HG03439 (cell line): ENCODE data around the gene MAPT.

Source experiments
- ATAC-seq: cut with Tn5 transposase; IDR thresholded peaks from one replicate; pipeline ENCODE4 v1.9.1; 2021; ENCODE audit warnings: mild to moderate bottlenecking, moderate library complexity; ENCODE audit not compliant: unreplicated experiment

MAPT gene

DNA sequence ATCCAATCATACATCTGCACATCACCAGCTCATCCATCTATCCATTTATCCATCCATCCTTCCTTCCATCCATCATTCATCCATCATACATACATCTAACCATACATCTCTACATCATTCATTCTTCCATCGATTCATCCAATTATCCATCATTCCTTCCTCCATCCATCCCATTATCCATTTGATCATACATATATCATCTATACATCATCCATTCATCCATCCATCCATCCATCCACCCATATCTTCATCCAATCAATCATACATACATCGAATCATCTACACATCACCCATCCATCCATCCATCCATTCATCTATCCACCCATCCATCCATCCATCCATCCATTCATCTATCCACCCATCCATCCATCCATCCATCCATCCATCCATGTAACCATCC is 75.4 kb downstream of the MAPT start:
- no peak for ATAC-seq

DNA sequence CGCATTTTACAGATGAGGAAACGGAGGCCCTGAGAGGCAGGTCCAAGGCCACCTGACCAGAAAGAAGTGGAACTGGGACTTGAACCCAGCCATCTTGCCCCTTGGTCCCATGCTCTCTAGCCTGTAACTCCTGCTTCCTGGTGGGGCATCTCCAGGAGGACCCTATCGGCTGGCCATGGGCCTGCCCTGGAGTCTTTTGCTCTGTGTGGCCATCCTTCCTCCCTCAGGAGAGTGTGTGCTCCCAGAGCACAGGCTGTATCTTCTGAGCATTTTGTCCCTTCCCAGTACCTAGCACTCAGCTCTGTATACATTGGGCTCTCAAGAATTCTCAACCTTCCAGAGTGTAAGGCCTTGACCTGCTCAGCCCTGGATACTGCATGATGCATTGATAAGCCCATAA is 76.3 kb downstream of the MAPT start:
- ATAC-seq = no peak

DNA sequence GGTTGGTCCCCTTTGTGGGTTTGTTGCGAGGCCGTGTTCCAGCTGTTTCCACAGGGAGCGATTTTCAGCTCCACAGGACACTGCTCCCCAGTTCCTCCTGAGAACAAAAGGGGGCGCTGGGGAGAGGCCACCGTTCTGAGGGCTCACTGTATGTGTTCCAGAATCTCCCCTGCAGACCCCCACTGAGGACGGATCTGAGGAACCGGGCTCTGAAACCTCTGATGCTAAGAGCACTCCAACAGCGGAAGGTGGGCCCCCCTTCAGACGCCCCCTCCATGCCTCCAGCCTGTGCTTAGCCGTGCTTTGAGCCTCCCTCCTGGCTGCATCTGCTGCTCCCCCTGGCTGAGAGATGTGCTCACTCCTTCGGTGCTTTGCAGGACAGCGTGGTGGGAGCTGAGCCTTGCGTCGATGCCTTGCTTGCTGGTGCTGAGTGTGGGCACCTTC is 77.4 kb downstream of the MAPT start:
- ATAC-seq = no peak

DNA sequence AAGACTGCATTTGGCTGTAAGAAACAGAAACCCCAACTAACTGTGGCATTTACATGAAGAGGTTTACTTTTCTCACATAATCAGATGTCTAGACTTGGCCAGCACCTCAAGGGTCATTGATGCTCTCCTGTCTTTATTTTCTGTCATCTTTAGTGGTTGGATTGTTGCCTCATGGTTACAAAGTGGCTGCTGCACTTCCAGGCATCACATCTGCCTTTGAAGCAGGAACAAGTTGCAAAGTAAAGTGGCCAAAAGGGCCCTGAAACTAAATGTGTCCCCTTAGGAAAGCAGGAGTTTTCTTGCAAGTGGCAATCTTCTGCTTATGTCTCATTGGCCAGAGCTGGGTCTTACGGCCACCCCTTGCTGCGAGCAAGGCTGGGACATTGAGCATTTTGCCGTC is 78.2 kb downstream of the MAPT start:
- no peak for ATAC-seq

DNA sequence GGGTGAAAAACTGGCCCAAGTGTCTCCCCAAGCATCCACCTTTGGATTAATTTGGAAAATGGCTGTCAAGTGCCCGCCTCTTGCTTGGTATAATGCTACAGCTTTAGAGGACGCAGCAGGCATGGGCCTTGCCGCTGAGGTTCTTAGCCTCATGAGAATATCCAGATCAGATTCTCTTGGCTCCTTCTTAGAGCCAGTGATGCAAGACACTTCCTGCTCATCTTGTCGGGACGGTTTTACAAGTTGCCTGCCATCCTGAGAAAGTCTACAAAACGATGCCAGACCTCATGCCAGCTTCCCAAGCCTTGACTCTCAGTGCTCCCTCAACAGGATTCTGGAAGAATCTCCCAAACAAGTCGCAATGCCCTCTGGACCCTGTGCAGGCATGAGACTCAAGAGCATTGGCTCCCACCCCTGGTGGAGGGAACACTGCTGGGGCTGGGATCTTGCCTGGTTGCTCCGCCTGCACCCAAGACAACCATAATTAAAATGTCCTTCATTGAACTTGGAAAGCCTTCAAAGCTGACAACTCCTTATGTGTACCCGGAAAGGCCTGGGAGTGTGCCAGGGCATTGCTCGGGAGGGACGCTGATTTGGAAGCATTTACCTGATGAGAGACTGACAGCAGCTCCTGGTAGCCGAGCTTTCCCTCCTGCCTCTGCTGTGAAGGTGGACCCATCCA is 78.9 kb downstream of the MAPT start:
- ATAC-seq = no peak

DNA sequence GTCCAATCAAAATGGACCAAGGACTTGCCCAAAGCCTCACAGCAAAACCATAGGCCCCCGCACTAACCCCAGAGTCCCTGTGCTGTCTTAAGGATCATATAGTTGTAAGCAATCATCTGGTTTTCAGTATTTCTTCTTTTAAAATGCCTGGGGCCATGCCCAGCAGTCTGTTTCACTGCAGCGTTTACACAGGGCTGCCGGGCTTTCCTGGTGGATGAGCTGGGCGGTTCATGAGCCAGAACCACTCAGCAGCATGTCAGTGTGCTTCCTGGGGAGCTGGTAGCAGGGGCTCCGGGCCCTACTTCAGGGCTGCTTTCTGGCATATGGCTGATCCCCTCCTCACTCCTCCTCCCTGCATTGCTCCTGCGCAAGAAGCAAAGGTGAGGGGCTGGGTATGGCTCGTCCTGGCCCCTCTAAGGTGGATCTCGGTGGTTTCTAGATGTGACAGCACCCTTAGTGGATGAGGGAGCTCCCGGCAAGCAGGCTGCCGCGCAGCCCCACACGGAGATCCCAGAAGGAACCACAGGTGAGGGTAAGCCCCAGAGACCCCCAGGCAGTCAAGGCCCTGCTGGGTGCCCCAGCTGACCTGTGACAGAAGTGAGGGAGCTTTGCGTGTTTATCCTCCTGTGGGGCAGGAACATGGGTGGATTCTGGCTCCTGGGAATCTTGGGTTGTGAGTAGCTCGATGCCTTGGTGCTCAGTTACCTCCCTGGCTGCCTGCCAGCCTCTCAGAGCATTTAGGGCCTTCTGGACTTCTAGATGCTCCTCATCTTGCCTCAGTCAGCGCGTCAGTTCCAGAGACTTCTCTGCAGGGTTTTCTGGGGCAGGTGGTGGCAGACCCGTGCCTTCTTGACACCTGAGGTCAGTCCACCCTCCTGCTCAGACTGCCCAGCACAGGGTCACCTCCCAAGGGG is 79.8 kb downstream of the MAPT start:
- ATAC-seq = no peak

DNA sequence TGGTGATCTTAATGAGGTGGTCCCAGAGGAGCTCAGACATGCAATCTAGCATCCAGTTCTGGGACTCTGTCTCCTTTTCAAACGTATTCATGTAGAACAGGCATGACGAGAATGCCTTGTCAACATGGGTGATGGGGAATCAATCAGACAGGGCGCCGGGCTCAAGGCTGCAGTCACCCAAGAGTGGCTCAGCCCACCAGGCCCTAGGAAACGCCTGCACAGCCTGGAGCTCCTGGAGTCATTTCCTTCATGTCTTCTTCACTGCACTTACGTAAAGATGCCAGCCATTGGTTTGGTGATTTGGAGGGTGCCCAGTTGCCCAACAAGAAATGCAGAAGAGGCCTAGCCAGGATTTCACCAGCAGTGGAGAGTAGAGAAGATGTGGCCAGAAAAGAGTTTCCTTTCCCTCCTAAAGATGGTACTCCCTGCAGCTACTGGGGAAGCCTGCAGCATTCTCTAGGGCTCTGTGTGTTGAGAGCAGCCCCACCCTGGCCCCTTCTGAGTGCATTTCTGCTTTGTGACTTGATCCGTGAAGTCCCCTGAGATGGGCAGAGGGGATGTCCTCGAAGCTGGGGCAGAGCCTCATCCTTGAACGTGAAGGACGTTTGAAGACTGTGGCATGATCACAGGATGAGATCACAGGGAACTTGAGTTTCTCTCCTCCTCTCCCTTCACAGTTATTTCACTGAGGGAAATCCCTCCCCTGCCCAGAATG is 80.7 kb downstream of the MAPT start:
- no peak for ATAC-seq

DNA sequence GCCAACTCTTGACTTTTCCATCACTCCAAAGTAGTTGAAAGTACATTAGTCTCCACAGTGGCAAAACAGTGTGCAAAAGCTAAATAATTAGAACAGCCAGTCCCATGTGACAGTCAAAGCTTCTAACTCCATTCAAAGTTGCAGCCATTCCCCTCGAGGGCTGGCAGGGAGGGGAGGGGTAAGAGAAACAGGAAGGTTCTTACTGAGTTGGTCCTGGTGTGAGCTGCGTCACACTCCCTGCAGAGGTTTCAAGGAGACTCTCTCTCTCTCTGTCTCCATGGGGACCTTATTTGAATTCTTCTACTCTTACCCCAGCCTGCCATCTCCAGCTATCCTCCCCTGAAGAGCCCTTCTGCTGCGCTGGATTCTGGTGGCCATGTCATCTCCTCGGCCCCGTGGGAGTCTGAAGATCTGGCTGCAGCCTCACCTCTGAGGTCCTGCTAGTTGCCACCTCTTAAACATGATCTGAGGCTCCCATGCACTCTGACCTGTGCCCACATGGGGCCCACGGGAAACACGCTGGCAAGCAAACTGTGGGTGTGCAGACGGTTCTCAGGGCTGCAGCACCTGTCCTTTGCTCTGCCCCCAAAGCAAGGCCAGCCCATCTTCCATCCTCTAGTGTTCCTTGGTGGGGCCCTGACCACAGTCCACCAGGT is 81.4 kb downstream of the MAPT start:
- ATAC-seq = no peak

DNA sequence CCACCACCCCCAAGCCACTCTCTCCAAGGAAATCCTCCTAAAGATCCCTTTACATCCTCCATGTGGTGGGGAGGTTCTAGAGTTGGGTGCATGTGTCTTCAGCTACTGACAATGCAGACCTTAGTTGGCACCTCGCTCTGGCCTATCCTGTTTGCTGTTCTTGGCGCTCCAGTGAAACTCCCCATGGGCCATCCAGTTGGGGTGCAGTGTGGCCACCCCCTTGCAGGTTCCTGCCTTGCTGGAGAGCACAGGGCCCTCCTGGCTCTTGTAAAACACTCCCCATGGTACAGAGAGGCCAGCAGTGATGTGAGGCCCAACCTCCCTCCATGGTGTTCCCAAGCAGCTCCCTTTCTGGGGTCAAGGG is 82.0 kb downstream of the MAPT start:
- no peak for ATAC-seq

DNA sequence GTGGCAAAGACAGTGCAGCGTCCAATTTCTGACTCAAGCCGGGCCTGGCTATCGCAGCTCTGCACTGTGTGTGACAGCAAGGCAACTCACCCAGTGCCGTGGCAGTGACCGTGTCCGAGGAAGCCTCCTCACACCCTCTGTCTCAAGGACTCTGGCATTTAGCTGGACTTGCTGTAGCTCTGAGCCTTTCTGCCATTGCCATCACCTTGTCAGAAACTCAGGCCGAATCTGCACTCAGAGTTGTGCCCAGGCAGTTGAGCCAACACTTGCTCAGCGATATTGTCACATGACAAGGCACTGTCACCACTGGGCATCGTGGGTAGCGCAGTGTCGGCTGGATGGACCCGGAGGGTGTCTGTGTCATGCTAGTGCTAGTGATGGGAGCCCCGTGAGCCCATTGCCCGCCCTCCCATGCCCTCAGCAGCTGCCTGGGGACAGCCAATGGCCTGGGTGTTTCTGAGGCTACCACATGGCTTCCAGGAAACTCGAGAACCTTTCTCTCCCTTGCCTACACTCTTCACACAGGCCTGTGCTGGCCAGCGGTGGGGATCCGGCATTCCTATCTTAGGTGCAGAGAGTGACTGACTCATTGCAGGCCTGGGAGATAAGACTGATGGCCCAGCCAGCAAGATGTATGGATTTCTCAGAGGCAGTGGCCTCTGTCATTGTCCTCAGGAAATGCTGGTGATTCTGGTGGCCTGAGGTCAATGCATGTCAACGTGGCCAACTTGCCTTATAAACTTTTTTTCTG is 82.6 kb downstream of the MAPT start:
- no peak for ATAC-seq

DNA sequence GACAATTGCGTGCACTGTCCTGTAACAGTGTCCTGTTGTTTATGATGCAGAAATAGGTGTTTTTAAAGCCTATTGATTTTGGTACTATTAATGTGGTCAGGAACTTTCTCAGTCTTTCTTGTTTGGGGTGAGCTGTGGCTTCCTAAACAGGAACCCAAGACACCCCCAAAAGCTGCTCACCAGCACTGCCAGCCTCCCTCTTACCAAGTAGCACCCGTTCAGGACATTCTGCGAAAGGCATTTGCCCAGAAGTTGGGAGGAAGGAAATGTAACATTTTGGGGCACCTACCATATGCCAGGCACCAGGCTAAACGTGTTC is 83.1 kb downstream of the MAPT start:
- no peak for ATAC-seq

DNA sequence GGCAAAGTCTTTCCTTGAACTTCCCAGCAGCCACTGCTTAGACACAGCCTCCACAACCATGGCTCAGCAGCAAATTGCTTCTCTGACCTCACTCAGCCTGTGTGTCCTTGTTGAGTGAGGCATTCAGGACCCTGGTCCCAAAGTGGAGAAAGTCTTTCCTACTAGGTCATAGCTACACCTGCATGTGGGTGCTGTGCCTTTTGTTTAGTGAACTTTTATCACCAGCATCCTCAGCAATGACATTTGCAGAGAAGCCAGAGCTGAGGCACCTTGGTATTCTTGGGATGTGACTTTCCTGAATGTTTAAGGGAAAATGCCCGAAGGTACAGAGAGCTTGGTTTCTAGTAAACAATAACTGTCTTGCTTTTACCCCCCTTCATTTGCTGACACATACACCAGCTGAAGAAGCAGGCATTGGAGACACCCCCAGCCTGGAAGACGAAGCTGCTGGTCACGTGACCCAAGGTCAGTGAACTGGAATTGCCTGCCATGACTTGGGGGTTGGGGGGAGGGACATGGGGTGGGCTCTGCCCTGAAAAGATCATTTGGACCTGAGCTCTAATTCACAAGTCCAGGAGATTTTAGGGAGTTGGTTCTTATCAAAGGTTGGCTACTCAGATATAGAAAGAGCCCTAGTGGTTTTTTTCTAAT is 83.7 kb downstream of the MAPT start:
- ATAC-seq = no peak

DNA sequence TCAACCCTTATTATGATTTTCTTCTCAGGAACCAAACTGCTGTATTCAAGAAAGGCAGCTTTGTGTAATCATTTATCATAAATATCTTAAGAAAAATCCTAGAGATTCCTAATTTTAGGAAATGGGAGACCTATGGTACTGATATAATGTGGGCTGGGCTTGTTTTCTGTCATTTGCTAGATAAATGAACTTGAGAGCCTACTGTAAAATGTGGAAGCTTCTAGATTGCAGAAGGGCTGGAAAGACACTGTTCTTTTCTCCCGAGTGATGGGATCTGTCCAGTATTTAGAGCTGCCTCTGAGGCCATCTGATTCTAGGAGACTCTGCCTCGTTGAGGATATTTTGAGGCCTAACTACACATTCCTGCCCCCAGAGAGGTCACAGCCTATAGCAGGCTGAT is 84.8 kb downstream of the MAPT start:
- no peak for ATAC-seq

DNA sequence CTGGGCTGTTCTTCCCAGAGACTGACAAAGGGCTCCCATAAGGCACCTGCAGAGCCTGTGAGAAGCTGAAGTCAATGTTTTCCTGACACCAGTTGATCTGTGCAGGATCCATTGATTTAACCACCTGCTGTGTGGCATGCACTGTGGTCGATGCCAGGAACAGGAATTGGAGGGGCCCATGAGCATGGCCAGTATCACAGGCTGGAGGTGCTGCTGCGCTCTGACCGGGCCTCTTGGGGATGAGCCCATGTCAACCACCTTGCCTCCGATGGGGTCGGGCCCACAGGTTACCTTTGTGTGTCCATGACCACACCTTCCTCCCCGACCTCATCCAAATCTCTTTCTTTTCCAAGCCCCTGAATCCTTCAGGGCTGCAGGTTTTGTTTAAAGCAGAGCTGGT is 86.5 kb downstream of the MAPT start:
- no peak for ATAC-seq

DNA sequence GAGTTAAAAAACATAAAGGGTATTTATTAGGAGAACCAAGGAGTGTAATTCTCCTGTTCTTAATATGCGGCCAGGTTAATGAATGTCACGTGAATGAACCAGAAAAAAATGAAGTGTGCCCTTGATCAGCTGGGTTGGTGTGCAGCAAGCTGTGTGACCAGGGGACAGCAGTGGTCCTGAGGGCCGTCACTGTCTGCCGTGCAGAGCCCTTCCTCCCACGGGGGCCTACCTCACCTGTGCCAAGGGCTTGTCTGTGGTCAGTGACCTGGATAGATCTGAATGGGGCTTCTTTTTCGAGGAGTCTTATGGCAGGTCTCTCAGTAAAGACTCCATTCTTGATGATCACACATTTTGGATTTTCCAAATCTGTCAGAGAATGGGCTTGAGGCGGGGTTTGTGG is 87.0 kb downstream of the MAPT start:
- ATAC-seq = no peak

DNA sequence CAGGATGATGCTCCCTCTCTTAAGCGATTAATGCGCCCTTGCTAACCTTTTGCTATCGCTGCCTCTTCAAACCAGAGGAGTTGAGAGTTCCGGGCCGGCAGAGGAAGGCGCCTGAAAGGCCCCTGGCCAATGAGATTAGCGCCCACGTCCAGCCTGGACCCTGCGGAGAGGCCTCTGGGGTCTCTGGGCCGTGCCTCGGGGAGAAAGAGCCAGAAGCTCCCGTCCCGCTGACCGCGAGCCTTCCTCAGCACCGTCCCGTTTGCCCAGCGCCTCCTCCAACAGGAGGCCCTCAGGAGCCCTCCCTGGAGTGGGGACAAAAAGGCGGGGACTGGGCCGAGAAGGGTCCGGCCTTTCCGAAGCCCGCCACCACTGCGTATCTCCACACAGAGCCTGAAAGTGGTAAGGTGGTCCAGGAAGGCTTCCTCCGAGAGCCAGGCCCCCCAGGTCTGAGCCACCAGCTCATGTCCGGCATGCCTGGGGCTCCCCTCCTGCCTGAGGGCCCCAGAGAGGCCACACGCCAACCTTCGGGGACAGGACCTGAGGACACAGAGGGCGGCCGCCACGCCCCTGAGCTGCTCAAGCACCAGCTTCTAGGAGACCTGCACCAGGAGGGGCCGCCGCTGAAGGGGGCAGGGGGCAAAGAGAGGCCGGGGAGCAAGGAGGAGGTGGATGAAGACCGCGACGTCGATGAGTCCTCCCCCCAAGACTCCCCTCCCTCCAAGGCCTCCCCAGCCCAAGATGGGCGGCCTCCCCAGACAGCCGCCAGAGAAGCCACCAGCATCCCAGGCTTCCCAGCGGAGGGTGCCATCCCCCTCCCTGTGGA is 88.6 kb downstream of the MAPT start:
- ATAC-seq = no peak

DNA sequence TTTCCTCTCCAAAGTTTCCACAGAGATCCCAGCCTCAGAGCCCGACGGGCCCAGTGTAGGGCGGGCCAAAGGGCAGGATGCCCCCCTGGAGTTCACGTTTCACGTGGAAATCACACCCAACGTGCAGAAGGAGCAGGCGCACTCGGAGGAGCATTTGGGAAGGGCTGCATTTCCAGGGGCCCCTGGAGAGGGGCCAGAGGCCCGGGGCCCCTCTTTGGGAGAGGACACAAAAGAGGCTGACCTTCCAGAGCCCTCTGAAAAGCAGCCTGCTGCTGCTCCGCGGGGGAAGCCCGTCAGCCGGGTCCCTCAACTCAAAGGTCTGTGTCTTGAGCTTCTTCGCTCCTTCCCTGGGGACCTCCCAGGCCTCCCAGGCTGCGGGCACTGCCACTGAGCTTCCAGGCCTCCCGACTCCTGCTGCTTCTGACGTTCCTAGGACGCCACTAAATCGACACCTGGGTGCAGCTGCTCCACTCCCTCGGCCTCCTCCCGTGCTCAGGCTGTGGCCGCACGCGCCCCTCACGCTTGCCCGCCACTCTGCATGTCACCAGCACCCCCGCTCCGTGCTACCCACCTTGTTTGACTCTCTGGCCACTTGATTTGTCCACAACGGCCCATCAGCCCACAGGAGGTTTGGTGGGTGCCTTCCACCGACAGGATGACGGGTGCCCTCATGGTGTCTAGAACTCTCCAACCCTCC is 89.4 kb downstream of the MAPT start:
- no peak for ATAC-seq

DNA sequence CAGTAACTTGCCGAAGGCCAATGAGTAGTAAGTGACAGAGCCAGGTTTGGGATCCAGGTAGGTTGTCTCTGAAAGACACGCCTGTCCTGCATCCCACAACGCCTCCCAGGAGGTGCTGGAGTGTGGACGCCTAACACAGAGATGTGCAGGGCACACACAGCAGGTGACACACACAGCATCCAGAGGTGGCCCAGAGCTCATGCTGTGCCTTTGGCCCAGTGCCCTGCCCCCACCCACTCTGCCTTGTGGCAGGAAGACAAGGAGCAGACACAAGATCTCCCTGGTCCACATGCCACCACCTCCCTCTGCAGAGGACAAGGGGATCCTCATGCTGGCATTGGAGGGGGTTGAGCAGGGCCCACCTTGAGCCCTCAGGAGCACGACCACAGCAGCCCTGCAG is 90.0 kb downstream of the MAPT start:
- no peak for ATAC-seq

DNA sequence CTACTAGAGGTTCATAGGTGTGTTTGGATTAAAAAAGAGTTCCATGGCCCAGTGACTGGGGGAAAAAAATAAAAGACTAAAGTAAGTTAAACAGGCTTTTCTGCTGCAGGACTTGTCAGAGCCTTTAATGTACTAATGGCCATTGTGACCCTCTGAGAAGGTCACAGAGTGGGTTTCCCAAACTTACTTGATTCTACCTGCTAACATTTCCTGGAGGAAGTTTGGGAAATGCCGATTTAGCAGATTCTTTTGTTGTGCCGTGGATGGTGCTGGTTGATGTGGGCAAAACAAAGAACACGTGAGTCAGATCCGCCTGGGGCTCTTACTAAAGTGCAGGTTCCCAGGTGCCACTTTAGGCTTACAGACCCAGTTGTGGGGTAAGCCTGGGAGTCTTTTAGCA is 91.1 kb downstream of the MAPT start:
- ATAC-seq = no peak
